Measurements from ENCODE around the gene FTH1. TPM values are rescaled to one million over a fixed set of nuclear protein-coding genes. Genes with fewer than 3 reads are reported as not detected.
"Not testable (repeated sequence)": the region's sequence is repeated elsewhere in the genome, so short reads cannot be mapped to it uniquely, and the experiment has no call there.

Gene FTH1
- polyA plus RNA-seq, 1 donor: 1,297 TPM

GRCh38 chr11:61964058-61964665 lies 3.3 kb downstream of the FTH1 start:
- DNase-seq (ENCODE audit: low read depth): no peak

- DNase-seq (ENCODE audit: low read depth): no peak
Observed at GRCh38 chr11:61963282-61964057, 4.0 kb downstream of the FTH1 start.

GRCh38 chr11:61963016-61963281 lies 4.5 kb downstream of the FTH1 start:
- DNase-seq (ENCODE audit: low read depth): no peak

- DNase-seq (ENCODE audit: low read depth): no peak
Observed at GRCh38 chr11:61962213-61963015, 5.0 kb downstream of the FTH1 start.

- no peak for DNase-seq (ENCODE audit: low read depth)
Observed at GRCh38 chr11:61961570-61962212, 5.7 kb downstream of the FTH1 start.

GRCh38 chr11:61960532-61960931 lies 6.9 kb downstream of the FTH1 start:
- DNase-seq (ENCODE audit: low read depth): no peak

- DNase-seq (ENCODE audit: low read depth): no peak
Observed at GRCh38 chr11:61959678-61960077, 7.8 kb downstream of the FTH1 start.

- DNase-seq (ENCODE audit: low read depth): no peak
Observed at GRCh38 chr11:61959114-61959513, 8.3 kb downstream of the FTH1 start.

- DNase-seq (ENCODE audit: low read depth): no peak
Observed at GRCh38 chr11:61958590-61958989, 8.8 kb downstream of the FTH1 start.

- no peak for DNase-seq (ENCODE audit: low read depth)
Observed at GRCh38 chr11:61957021-61957770, 10.2 kb downstream of the FTH1 start.

- DNase-seq (ENCODE audit: low read depth): no peak
Observed at GRCh38 chr11:61956191-61957020, 11.0 kb downstream of the FTH1 start.

- DNase-seq (ENCODE audit: low read depth): no peak
Observed at GRCh38 chr11:61955422-61956135, 11.9 kb downstream of the FTH1 start.

- no peak for DNase-seq (ENCODE audit: low read depth)
Observed at GRCh38 chr11:61954851-61955421, 12.5 kb downstream of the FTH1 start.

GRCh38 chr11:61954106-61954850 lies 13.2 kb downstream of the FTH1 start:
- DNase-seq (ENCODE audit: low read depth): no peak

- not testable (repeated sequence) for DNase-seq (ENCODE audit: low read depth)
Observed at GRCh38 chr11:61953632-61954031, 13.8 kb downstream of the FTH1 start.

- DNase-seq (ENCODE audit: low read depth): no peak
Observed at GRCh38 chr11:61952882-61953281, 14.6 kb downstream of the FTH1 start.

- DNase-seq (ENCODE audit: low read depth): no peak
Observed at GRCh38 chr11:61951484-61952135, 15.8 kb downstream of the FTH1 start.

GRCh38 chr11:61950035-61950547 lies 17.3 kb downstream of the FTH1 start, which contains the start of gene BEST1:
TSS of gene BEST1 (plus strand) at chr11:61950351. CDS start at chr11:61951807, 1,456 bp downstream.
- no peak for DNase-seq (ENCODE audit: low read depth)

Data from forelimb muscle (tissue), 1 donor.